HepG2 (cell line): ENCODE results near the gene GSTA5. TPM values are rescaled to one million over a fixed set of nuclear protein-coding genes. Genes with fewer than 3 reads are reported as not detected.
A peak's percentile ranks its signal among the peaks of the same experiment; 100 is the strongest.

Source experiments
- ATM ChIP-seq: fragments of 450-650 bp; IDR thresholded peaks from 2 replicates; pipeline ENCODE4 v1.7.1; 2017; ENCODE audit warnings: mild to moderate bottlenecking, borderline replicate concordance
- BCL3 ChIP-seq: sonication (generic); formaldehyde crosslinking; IDR thresholded peaks from 2 replicates; pipeline ENCODE4 v1.5.1; 2020; ENCODE audit warnings: mild to moderate bottlenecking, missing genetic modification reagents, moderate library complexity
- BORCS8-MEF2B ChIP-seq: sonication (generic); formaldehyde crosslinking; IDR thresholded peaks from 2 replicates; pipeline ENCODE4 v1.8.0; 2022; ENCODE audit warnings: mild to moderate bottlenecking, missing genetic modification reagents
- BRF2 ChIP-seq: sonication (generic); formaldehyde crosslinking; IDR thresholded peaks from 2 replicates; pipeline ENCODE4 v1.8.1; 2022; ENCODE audit warnings: mild to moderate bottlenecking, missing genetic modification reagents
- CSRNP2 ChIP-seq: sonication (generic); formaldehyde crosslinking; conservative IDR thresholded peaks from 2 replicates; pipeline ENCODE4 v1.8.0; 2022; ENCODE audit warnings: low read depth, missing genetic modification reagents
- ELF3 ChIP-seq: IDR thresholded peaks from 2 replicates; pipeline ENCODE4 v1.6.1; 2016; ENCODE audit warnings: missing genetic modification reagents, missing compliant biosample characterization
- ERF ChIP-seq: IDR thresholded peaks from 2 replicates; pipeline ENCODE4 v1.6.1; 2018; ENCODE audit warnings: missing biosample characterization, missing genetic modification reagents
- FOSL2 ChIP-seq: sonication (generic); formaldehyde crosslinking; IDR thresholded peaks from 2 replicates; pipeline ENCODE4 v1.4.0; 2020; ENCODE audit warnings: missing genetic modification reagents
- FOXA1 ChIP-seq, 2 experiments: fragments of 450-650 bp in 1 of 2; sonication (generic) in 1 of 2; formaldehyde crosslinking in 1 of 2; IDR thresholded peaks; 2 replicates each; pipeline versions ENCODE4 v1.4.0 to v1.6.1; 2016 to 2020; ENCODE audit warnings: missing genetic modification reagents in 1 of 2
- HNRNPL ChIP-seq: fragments of 200-400 bp; formaldehyde crosslinking; IDR thresholded peaks from 2 replicates; pipeline ENCODE4 v1.6.1; 2017; ENCODE audit warnings: mild to moderate bottlenecking, low read depth, low read length
- JUNB ChIP-seq: sonication (generic); formaldehyde crosslinking; IDR thresholded peaks from 2 replicates; pipeline ENCODE4 v1.8.0; 2022; ENCODE audit warnings: missing genetic modification reagents, mild to moderate bottlenecking, borderline replicate concordance
- NR2C2 ChIP-seq: sonication (generic); formaldehyde crosslinking; IDR thresholded peaks from 2 replicates; pipeline ENCODE4 v1.4.0; 2020; ENCODE audit warnings: missing genetic modification reagents, mild to moderate bottlenecking, moderate library complexity, borderline replicate concordance
- RELA ChIP-seq: sonication (generic); formaldehyde crosslinking; IDR thresholded peaks from 2 replicates; pipeline ENCODE4 v1.4.0; 2020; ENCODE audit warnings: missing genetic modification reagents
- RXRA ChIP-seq: sonication (generic); formaldehyde crosslinking; IDR thresholded peaks from 2 replicates; pipeline ENCODE4 v1.5.1; 2020; ENCODE audit warnings: missing genetic modification reagents
- STAG1 ChIP-seq: sonication (generic); formaldehyde crosslinking; IDR thresholded peaks from 2 replicates; pipeline ENCODE4 v1.4.0; 2020; ENCODE audit warnings: missing genetic modification reagents
- THAP8 ChIP-seq: sonication (generic); formaldehyde crosslinking; IDR thresholded peaks from 2 replicates; pipeline ENCODE4 v1.5.1; 2020; ENCODE audit warnings: missing genetic modification reagents, mild to moderate bottlenecking, borderline replicate concordance
- ZBTB21 ChIP-seq: sonication (generic); formaldehyde crosslinking; IDR thresholded peaks from 2 replicates; pipeline ENCODE4 v1.4.0; 2020; ENCODE audit warnings: missing genetic modification reagents
- ZBTB37 ChIP-seq: sonication (generic); formaldehyde crosslinking; IDR thresholded peaks from 2 replicates; pipeline ENCODE4 v1.4.0; 2020; ENCODE audit warnings: mild to moderate bottlenecking, missing genetic modification reagents
- ZFP36 ChIP-seq: fragments of 150-350 bp; IDR thresholded peaks from 2 replicates; pipeline ENCODE4 v1.6.1; 2018; ENCODE audit warnings: borderline replicate concordance, low read length, low read depth; ENCODE audit not compliant: partially characterized antibody
- ZNF563 ChIP-seq: sonication (generic); formaldehyde crosslinking; IDR thresholded peaks from 2 replicates; pipeline ENCODE4 v1.8.0; 2022; ENCODE audit warnings: mild to moderate bottlenecking, moderate library complexity, missing genetic modification reagents
- ZNF788 ChIP-seq: sonication (generic); formaldehyde crosslinking; IDR thresholded peaks from 2 replicates; pipeline ENCODE4 v1.5.0; 2020; ENCODE audit warnings: mild to moderate bottlenecking, missing genetic modification reagents, borderline replicate concordance
- ZNF816 ChIP-seq: sonication (generic); formaldehyde crosslinking; IDR thresholded peaks from 2 replicates; pipeline ENCODE4 v1.8.0; 2022; ENCODE audit warnings: missing genetic modification reagents, mild to moderate bottlenecking, borderline replicate concordance
- ZNF839 ChIP-seq: sonication (generic); formaldehyde crosslinking; IDR thresholded peaks from 2 replicates; pipeline ENCODE4 v1.4.0; 2020; ENCODE audit warnings: missing genetic modification reagents, mild to moderate bottlenecking, borderline replicate concordance
- polyA plus RNA-seq, 8 experiments: library from polyadenylated mRNA; depleted of rRNA in 3 of 8; stranded (reverse) in 7 of 8; unstranded in 1 of 8; fragments of >200 nt; fragmentation: Illumina TruSeq in 4 of 8; extraction: Trizol in 4 of 8; gene quantifications; 2 replicates each; pipeline versions ENCODE4 v1.2.1 to v1.2.3, GENCODE V29; 2011 to 2016; ENCODE audit warnings: low read depth in 4 of 8, missing spikeins in 1 of 8, mixed read lengths in 1 of 8; ENCODE audit not compliant: insufficient read depth in 1 of 8
- total RNA-seq, 5 experiments: library from RNA; depleted of rRNA; stranded (reverse); fragments of >200 nt; fragmentation: Illumina TruSeq; extraction: Trizol; gene quantifications; 2 replicates each; pipeline ENCODE4 v1.2.3, GENCODE V29; 2016; ENCODE audit warnings: low read depth in 1 of 5

The GSTA5 gene
- total and polyA plus RNA-seq, 2 of the 13 experiments (the other 11 are each of a cell fraction or from before 2014, with no cell fraction given), result not detected

- TF ChIP-seq THAP8 (no peak), RELA (CRISPR knock-in tag) (no peak), FOXA1 (IDR thresholded peaks at IDR 0.05) (no peak), FOXA1 (CRISPR knock-in tag; IDR thresholded peaks at IDR 0.05) (no peak), CSRNP2 (CRISPR knock-in tag) (no peak), JUNB (no peak), BORCS8-MEF2B (no peak), ZNF563 (CRISPR knock-in tag) (no peak), NR2C2 (CRISPR knock-in tag) (peak; percentile 35; the same call in 1 of the 2 replicates), BCL3 (CRISPR knock-in tag) (no peak), STAG1 (CRISPR knock-in tag) (peak; percentile 73), FOSL2 (peak; percentile 85), ZNF816 (peak; percentile 41; the same call in 1 of the 2 replicates), ERF (peak; percentile 60; the same call in 1 of the 2 replicates), RXRA (CRISPR knock-in tag) (peak; percentile 41), ZNF839 (CRISPR knock-in tag) (no peak), HNRNPL (no peak), ZFP36 (no peak), ATM (no peak), ZBTB21 (CRISPR knock-in tag) (0 out of 2 replicates have a peak, but pooled peaks have one; percentile 27), BRF2 (CRISPR knock-in tag) (no peak), ZNF788 (no peak), ELF3 (peak; percentile 61; the same call in 1 of the 2 replicates), ZBTB37 (CRISPR knock-in tag) (no peak)
These were observed 1.2 kb downstream of the GSTA5 start (continued) for GRCh38 chr6:52839124-52840055.
